KOPT-K1 (cell line): ENCODE results near the gene LONP2.
"Not testable (repeated sequence)": the region's sequence is repeated elsewhere in the genome, so short reads cannot be mapped to it uniquely, and the experiment has no call there.

Experiments used
- H3K27ac ChIP-seq: fragments of 200-600 bp; sonication (generic); 2 replicates; pipeline ENCODE4 v1.5.1; 2016; ENCODE audit warnings: antibody characterized with exemption, mild to moderate bottlenecking, low read depth, low read length; ENCODE audit not compliant: poor library complexity, severe bottlenecking
- H3K36me3 ChIP-seq: fragments of 200-600 bp; sonication (generic); 2 replicates; pipeline ENCODE4 v1.5.1; 2017; ENCODE audit warnings: antibody characterized with exemption, mild to moderate bottlenecking, low read length, moderate library complexity; ENCODE audit not compliant: insufficient read depth
- H3K9me3 ChIP-seq: fragments of 200-600 bp; sonication (generic); 2 replicates; pipeline ENCODE4 v1.5.1; 2017; ENCODE audit warnings: antibody characterized with exemption, low read length, mild to moderate bottlenecking; ENCODE audit not compliant: insufficient read depth, poor library complexity, severe bottlenecking

LONP2 gene

DNA sequence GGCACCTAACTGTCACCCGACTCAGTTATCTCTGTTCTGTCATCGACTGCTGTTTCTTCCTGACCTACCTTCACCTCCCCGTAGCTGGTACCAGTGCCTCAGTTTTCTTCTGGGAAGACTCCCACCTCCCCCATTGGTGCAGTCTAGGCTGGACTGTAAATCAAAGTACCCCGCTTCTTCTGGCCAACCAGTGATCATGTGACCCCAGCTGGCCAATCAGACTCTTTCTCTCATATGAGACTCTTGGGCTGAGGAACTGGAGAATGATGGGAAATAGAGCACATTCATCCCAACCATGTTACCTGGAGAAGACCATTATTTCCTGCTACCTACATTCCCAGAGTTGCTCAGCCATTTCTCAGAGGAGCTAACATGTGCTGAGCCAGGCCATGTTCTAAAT lies 20.6 kb upstream of the LONP2 start:
- Histone ChIP-seq H3K9me3 (no peaks in the 10 kb centered on the region), H3K36me3 (no peaks in the 10 kb centered on the region), H3K27ac (no peak overlapping the region)

DNA sequence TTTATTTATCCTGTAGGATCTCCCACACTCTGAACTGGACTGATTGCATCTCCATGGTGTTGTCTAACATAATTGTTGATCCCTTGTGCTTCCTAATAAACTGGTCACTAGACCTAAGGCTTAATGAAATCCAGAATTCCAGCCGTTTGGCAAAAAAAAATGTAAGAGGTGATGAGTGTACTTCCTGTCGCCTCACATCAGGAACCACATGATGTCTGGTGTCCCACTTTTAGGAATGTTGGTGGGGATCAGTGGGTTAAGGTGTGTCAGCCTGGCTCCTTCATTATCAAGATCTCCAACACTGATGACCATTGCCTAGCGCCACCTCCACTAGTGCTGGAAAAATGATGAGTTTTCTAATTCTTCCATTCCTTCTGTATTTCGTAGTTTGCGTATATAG lies 18.6 kb upstream of the LONP2 start:
- Histone ChIP-seq H3K9me3 (no peaks in the 10 kb centered on the region), H3K36me3 (no peaks in the 10 kb centered on the region), H3K27ac (no peak overlapping the region)

DNA sequence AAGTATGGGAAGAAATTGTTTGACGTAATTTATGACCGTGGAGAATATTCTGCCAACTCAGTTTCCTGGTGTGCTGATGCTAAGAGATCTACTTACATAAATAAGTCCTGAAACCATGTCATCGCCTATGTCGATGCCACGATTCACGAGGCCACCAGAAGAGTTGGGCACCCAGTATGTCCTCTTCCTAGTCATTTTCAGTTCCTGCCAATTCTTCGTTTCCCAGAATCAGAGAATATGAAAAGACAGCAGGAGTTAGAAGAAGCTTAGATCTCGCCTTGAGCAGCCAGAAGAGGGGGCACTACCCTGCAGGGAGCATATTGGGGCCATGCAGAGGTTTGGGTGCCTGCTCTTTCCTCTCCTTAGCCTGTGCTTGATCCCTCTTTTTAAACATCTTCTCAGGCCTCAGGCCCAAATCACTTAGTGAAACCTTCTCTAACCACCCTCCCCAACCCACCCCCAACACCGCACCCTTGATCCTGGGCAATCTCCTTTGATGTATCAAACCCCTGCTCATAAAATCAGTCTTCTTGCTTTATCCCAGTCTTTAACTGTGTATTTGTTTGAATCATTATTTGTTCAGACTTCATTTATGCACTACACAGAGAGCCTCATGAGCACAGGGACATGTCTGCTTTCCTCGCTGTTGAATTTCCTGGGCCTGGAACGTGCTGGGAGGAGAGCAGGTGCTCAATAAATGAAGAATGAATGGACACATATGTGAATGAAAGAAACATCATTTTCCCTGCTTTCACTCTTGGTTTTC lies 12.2 kb upstream of the LONP2 start:
- Histone ChIP-seq H3K27ac (no peak overlapping the region), H3K36me3 (no peaks in the 10 kb centered on the region), H3K9me3 (no peaks in the 10 kb centered on the region)

DNA sequence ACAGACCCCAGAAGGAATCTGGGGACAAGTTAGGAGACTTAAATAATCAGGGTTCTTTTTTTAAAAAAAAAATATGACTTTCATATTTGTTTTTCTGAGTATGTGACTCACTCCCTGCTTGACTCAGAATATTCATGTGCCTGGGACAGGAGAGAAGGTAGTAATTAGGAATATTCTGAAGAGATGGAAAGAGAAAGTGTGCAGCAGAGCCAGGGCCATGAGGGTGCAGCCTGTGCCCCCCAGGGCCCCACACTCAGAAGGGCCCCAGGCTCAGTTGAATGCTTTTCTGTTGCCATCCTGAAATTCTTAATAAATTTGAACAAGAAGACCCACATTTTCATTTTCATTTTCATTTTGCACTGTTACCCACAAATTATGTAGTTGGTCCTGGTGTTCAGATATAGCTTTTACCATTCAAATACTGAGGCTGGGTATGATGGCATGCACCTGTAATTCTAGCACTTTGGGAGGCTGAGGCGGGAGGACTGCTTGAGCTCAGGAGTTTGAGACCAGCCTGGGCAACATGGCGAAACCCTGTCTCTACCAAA lies 11.5 kb upstream of the LONP2 start:
- Histone ChIP-seq H3K27ac (no peak overlapping the region), H3K36me3 (no peaks in the 10 kb centered on the region), H3K9me3 (no peaks in the 10 kb centered on the region)

DNA sequence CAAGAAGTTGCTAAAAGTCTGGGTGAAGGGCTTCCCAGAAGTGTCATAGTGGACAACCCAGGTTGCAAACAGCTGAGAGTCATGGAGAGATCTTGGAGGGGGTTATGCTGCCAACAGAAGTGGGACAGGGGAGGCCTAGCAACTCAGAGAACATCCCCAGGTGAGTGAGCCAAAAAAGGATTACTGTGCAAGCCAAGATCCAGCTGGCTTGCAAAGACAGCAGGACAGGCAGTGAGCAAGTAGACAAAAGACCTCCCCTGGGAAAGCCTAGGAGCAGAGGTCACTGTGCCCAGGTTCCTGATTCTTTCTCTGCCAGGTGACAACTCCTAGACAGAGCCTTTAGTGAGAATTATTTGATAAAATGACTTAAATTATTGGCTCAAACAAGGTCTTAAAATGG lies 9.5 kb upstream of the LONP2 start:
- H3K27ac ChIP-seq, result no peak overlapping the region

DNA sequence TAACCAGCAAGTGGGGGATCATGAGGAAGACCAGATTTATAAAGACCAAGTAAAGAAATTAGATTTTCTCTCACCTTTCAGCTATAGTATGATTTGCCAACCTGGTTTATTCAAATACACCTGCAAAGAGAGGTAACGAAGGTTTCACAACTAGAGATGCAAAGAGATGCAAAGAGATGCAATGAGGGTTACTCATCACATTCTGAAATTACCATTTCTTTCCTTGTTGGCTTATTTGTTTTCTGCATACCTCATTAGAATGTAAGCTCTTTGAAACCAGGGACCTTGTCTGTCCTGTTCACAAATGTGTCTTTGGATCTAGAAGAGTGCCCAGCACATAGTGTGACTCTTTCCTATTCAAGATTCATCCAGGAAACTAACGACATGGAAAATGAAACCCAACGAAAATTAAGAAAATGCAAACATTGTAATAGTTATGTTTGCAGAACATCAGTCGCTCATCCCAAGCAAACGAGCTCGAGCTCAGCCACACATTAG lies 9.0 kb upstream of the LONP2 start:
- Histone ChIP-seq H3K36me3 (no peaks in the 10 kb centered on the region), H3K9me3 (peaks cover 1% of the 10 kb centered on the region), H3K27ac (no peak overlapping the region)

More for the DNA sequence above, 9.5 kb upstream of the LONP2 start:
- no peaks in the 10 kb centered on the region for H3K36me3 ChIP-seq
- no peaks in the 10 kb centered on the region for H3K9me3 ChIP-seq

DNA sequence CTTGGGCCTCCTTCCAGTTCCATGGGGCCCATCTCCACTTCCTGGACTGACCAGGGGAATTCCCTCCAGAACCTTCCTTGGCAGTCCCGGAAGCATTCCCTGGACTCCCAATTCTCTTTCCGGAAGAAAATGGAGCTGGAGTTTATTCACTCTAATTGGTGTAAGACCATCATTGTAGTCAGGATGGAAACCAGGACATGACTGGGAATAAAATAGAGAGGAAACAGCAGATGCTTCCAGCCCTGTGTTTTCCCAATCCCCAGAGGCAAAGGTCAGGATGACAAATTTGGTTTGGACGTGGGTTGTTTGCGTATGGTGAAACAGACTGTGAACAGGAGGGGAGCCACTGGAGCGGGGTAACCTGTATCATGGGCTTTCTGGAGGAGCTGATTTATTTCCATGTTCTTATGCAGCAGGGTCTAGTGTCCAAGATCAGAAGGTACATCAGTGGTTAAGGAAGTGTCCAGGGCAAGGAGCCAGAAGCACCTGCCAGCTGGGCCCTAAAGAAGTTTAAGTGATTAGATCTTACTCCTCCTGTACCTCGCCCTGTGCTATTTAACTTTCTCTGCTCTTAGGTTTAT lies 8.5 kb upstream of the LONP2 start:
- H3K9me3 ChIP-seq, result peaks cover 4% of the 10 kb centered on the region
- no peaks in the 10 kb centered on the region for H3K36me3 ChIP-seq
- no peak overlapping the region for H3K27ac ChIP-seq

DNA sequence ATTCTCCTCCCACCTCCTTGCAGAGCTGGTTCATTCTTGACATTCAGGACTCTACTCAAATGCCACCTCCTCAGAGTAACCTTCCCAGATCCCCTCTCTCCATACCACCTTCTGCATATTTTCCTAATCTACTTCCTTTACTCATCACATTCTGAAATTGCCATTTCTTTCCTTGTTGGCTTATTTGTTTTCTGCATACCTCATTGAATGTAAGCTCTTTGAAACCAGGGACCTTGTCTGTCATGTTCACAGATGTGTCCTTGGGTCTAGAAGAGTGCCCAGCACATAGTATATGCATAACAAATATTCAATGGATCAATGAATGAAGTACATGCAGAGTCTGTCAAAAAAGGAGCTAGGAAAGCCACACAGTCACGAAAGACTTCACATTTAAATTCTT lies 7.8 kb upstream of the LONP2 start:
- Histone ChIP-seq H3K27ac (no peak overlapping the region), H3K9me3 (peaks cover 4% of the 10 kb centered on the region), H3K36me3 (no peaks in the 10 kb centered on the region)

DNA sequence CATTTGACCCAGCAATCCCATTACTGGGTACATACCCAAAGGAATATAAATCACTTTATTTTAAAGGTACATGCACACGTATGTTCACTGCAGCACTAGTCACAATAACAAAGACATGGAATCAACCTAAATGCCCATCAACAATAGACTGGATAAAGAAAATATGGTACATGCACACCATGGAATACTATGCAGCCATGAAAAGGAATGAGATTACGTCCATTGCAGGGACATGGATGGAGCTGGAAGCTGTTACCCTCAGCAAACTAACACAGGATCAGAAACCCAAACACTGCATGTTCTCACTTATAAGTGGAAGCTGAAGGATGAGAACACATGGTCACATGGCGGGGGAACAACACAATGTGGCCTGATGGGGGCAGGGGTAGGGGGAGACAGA lies 4.0 kb upstream of the LONP2 start:
- H3K27ac ChIP-seq, H3K36me3 ChIP-seq, H3K9me3 ChIP-seq: not testable (repeated sequence)

DNA sequence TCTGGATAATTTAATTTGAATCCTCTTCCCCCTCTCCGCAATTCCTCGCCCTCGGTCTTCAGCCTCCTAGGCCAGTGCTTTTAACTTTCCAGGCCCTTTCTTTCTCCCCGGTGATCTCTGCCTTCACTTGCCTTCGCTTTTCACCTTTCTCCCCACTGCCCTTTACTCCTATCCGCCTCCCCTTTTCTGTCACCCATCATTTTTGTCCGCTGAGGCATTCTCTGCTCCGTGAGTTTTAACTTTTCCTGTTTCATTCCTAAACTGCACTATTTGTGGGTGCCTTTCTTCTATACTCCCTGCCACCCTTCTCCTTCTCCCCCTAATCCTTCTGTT lies 729 bp downstream of the LONP2 start:
- H3K36me3 ChIP-seq, result no peaks in the 10 kb centered on the region
- H3K9me3 ChIP-seq, result peaks cover 4% of the 10 kb centered on the region
- peak overlapping the region; percentile 74 for H3K27ac ChIP-seq

DNA sequence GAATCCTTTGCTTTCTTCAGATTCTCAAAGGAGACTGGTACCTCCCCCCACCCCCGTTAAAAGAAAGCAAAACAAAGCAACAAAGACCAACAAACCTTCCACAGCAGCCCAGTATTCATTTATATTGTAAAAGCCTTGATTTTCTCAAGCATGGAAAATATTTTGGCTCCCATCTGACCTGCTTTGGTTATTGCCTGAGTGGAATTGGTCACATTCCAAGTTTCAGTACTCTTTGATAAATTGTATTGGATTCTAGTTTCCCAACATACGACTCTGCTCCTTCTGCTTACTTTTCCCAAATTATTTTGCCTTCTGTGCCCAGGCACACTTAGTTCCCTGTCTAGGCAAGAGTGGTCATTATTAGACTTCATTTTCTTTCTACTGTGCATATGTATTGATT lies 2.0 kb downstream of the LONP2 start:
- no peaks in the 10 kb centered on the region for H3K36me3 ChIP-seq
- no peak overlapping the region for H3K27ac ChIP-seq
- H3K9me3 ChIP-seq, result no peaks in the 10 kb centered on the region

DNA sequence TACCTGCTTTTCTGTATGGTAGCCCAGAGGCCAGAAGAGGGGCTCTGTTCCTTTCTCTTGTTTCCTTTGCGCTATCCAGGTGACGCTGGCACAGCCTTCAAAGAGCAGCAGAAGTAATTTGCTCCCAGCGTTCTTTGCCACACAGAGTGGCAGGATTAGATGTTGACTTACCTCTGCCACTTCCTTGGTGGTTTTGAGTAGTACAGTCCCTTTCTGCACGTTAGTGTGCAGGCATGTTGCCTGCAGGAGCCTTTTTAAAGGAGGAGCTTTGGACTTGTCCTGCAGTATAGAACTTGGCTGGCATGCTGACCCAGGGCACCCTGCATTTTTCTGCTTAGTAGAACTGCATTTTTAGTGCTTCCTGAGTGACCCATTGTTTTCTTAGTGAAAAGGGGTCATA lies 3.2 kb downstream of the LONP2 start, which contains the start of gene ABCC11:
ABCC11 (minus strand) TSS at position 229 of the 400 bp plus-strand sequence. CDS start 15,618 bp downstream, outside the sequence.
- H3K9me3 ChIP-seq, result no peaks in the 10 kb centered on the region
- H3K27ac ChIP-seq, result no peak within 1 kb of the TSS
- peaks cover 6% of the 10 kb centered on the region for H3K36me3 ChIP-seq

DNA sequence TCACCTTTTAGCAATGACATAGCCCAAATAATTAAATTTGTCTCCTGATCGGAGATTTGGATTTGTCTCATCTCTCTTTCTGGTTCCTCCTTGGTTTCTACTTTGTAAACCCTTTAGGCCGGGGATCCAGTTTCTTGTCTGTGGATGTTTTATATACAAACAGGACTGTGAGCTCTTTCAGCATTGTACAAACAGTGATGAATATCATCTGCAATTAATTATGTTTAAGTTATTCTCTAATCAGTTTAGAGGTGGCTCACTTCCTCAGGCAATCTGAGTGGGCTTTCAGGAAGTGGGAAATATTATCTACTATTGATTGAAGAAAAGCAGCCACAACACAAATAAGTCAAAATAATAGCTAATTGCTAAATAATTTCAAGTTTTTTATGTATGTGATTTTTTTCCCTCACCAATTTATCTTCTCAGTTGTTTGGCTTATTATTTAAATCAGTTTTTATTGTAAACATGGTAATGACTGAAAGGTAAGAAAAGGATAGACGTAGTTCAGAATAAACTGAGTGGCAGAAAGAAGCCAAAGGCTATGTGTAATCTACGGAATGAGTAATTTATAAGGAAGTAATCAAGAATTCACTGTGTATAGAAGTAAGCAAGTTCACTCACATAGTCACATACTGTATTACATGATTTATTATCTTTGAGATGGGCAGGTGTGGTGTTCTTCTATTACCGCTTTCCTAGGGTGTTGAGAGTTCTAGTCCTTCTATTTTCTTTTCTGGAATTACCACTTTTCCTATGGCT lies 6.6 kb downstream of the LONP2 start:
- H3K36me3 ChIP-seq, result peaks cover 40% of the 10 kb centered on the region
- no peaks in the 10 kb centered on the region for H3K9me3 ChIP-seq
- no peak overlapping the region for H3K27ac ChIP-seq

DNA sequence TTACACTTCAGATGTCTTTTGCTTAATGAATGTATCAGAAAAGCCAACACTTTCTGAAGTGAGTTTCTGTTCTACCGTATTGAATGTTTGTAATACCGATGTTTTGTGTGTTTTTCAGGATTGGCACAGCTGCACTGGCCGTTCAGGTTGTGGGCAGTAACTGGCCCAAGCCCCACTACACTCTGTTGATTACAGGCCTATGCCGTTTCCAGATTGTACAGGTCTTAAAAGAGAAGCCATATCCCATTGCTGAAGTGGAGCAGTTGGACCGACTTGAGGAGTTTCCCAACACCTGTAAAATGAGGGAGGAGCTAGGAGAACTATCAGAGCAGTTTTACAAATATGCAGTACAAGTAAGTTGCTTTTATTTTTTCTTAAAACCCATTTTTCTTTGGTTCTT lies 7.9 kb downstream of the LONP2 start:
- Histone ChIP-seq H3K36me3 (peaks cover 53% of the 10 kb centered on the region), H3K9me3 (no peaks in the 10 kb centered on the region), H3K27ac (no peak overlapping the region)

DNA sequence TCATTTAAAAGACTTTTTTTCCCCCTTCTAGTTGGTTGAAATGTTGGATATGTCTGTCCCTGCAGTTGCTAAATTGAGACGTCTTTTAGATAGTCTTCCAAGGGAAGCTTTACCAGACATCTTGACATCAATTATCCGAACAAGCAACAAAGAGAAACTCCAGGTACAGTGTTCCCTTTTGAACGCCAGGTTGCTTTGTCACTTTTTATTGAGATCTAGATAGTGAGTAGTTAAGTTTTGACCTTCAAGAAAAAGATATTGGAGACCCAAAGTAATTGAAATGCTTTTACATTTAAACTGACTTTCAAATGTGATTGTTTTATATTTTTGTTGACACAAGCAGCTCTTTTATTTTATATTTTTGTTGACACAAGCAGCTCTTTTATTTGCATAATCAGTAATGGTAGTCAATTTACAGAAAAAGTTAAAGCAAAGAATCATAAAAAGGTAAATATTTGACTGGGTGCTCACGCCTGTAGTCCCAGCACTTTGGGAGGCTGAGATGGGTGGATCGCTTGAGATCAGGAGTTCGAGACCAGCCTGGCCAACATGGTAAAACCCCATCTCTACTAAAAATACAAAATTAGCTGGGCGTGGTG lies 12.6 kb downstream of the LONP2 start:
- no peak overlapping the region for H3K27ac ChIP-seq
- peaks cover 94% of the 10 kb centered on the region for H3K36me3 ChIP-seq
- no peaks in the 10 kb centered on the region for H3K9me3 ChIP-seq
